SJCRH30 (cell line): ENCODE data around the gene IQGAP2. TPM values are rescaled to one million over a fixed set of nuclear protein-coding genes. Genes with fewer than 3 reads are reported as not detected.

Experiments
- DNase-seq, 2 experiments: peaks; one replicate each; pipeline ENCODE4 v3.0.0-alpha.2; 2015 to 2020
- H3K27ac ChIP-seq: fragments of 250-450 bp; sonication (Bioruptor Pico); 2 replicates; pipeline ENCODE4 v1.5.1; 2020; ENCODE audit warnings: mild to moderate bottlenecking, moderate library complexity
- H3K27me3 ChIP-seq: fragments of 250-450 bp; sonication (Bioruptor Pico); 2 replicates; pipeline ENCODE4 v1.5.1; 2020; ENCODE audit warnings: mild to moderate bottlenecking, moderate library complexity
- H3K36me3 ChIP-seq: fragments of 250-450 bp; sonication (Bioruptor Pico); 2 replicates; pipeline ENCODE4 v1.5.1; 2020; ENCODE audit warnings: mild to moderate bottlenecking, moderate library complexity
- H3K4me1 ChIP-seq: fragments of 250-450 bp; sonication (Bioruptor Pico); 2 replicates; pipeline ENCODE4 v1.5.1; 2020; ENCODE audit warnings: mild to moderate bottlenecking, moderate library complexity
- H3K4me3 ChIP-seq: fragments of 250-450 bp; sonication (Bioruptor Pico); 2 replicates; pipeline ENCODE4 v1.5.1; 2020; ENCODE audit warnings: mild to moderate bottlenecking, moderate library complexity
- H3K9me3 ChIP-seq: fragments of 250-450 bp; sonication (Bioruptor Pico); replicated peaks from 2 replicates; pipeline ENCODE4 v1.5.1; 2020; ENCODE audit warnings: mild to moderate bottlenecking, moderate library complexity
- total RNA-seq: library from RNA; depleted of rRNA; stranded (reverse); fragments of >200 nt; shearing (Covaris generic); gene quantifications from 2 replicates; pipeline ENCODE4 v1.2.3, GENCODE V29; 2014

The IQGAP2 gene
- total RNA-seq, 1 experiment from 2014 or later: 11.4 TPM

GRCh38 chr5:76715736-76716455 is 312.8 kb downstream of the IQGAP2 start, which contains the start of gene F2R:
TSS of gene F2R (plus strand) at chr5:76716126. CDS start at chr5:76716308, 182 bp downstream.
- Histone ChIP-seq H3K4me3 (peak within 1 kb of the TSS; percentile 94), H3K4me1 (peaks cover 9% of the 10 kb centered on the region), H3K9me3 (no peaks in the 10 kb centered on the region), H3K27ac (peak within 1 kb of the TSS; percentile 87), H3K36me3 (peaks cover 2% of the 10 kb centered on the region), H3K27me3 (no peaks in the 10 kb centered on the region)
- peak; percentile 83 to 86 for DNase-seq

- H3K4me1 ChIP-seq: peaks cover 4% of the 10 kb centered on the region; the same call in 1 of the 2 replicates
- DNase-seq: peak; percentile 57 to 63
- peak overlapping the region; percentile 87 for H3K27ac ChIP-seq
- no peaks in the 10 kb centered on the region for H3K9me3 ChIP-seq
- H3K36me3 ChIP-seq: peaks cover 4% of the 10 kb centered on the region
- no peaks in the 10 kb centered on the region for H3K27me3 ChIP-seq
- peak overlapping the region; percentile 94 for H3K4me3 ChIP-seq
Observed at GRCh38 chr5:76716456-76717157, 313.5 kb downstream of the IQGAP2 start.

- peaks cover 9% of the 10 kb centered on the region for H3K36me3 ChIP-seq
- no peaks in the 10 kb centered on the region for H3K9me3 ChIP-seq
- H3K27ac ChIP-seq: peak overlapping the region; percentile 87
- H3K4me3 ChIP-seq: peak overlapping the region; percentile 94
- H3K27me3 ChIP-seq: no peaks in the 10 kb centered on the region
- peaks cover 4% of the 10 kb centered on the region; the same call in 1 of the 2 replicates for H3K4me1 ChIP-seq
- peak in 1 of 2 experiments; percentile 16 for DNase-seq
Observed at GRCh38 chr5:76717222-76718083, 314.4 kb downstream of the IQGAP2 start.

- Histone ChIP-seq H3K27me3 (no peaks in the 10 kb centered on the region), H3K4me3 (no peak overlapping the region), H3K9me3 (no peaks in the 10 kb centered on the region), H3K36me3 (peaks cover 16% of the 10 kb centered on the region), H3K27ac (no peak overlapping the region), H3K4me1 (peaks cover 4% of the 10 kb centered on the region; the same call in 1 of the 2 replicates)
- no peak for DNase-seq
Observed at GRCh38 chr5:76718381-76718832, 315.3 kb downstream of the IQGAP2 start.

- peaks cover 20% of the 10 kb centered on the region for H3K36me3 ChIP-seq
- peaks cover 4% of the 10 kb centered on the region; the same call in 1 of the 2 replicates for H3K4me1 ChIP-seq
- no peak overlapping the region for H3K4me3 ChIP-seq
- no peaks in the 10 kb centered on the region for H3K27me3 ChIP-seq
- H3K9me3 ChIP-seq: no peaks in the 10 kb centered on the region
- DNase-seq: no peak
- no peak overlapping the region for H3K27ac ChIP-seq
Observed at GRCh38 chr5:76718880-76719279, 315.8 kb downstream of the IQGAP2 start.

GRCh38 chr5:76720988-76721569 is 318.0 kb downstream of the IQGAP2 start:
- no peak overlapping the region for H3K27ac ChIP-seq
- peaks cover 4% of the 10 kb centered on the region; the same call in 1 of the 2 replicates for H3K4me1 ChIP-seq
- no peaks in the 10 kb centered on the region for H3K27me3 ChIP-seq
- H3K9me3 ChIP-seq: no peaks in the 10 kb centered on the region
- peaks cover 28% of the 10 kb centered on the region for H3K36me3 ChIP-seq
- no peak overlapping the region for H3K4me3 ChIP-seq
- no peak for DNase-seq

GRCh38 chr5:76723266-76723665 is 320.2 kb downstream of the IQGAP2 start:
- Histone ChIP-seq H3K4me1 (no peaks in the 10 kb centered on the region), H3K36me3 (peaks cover 42% of the 10 kb centered on the region), H3K4me3 (no peak overlapping the region), H3K9me3 (peaks cover 4% of the 10 kb centered on the region; the same call in 1 of the 2 replicates), H3K27ac (no peak overlapping the region), H3K27me3 (no peaks in the 10 kb centered on the region)
- no peak for DNase-seq

GRCh38 chr5:76723906-76724305 is 320.8 kb downstream of the IQGAP2 start:
- Histone ChIP-seq H3K4me1 (no peaks in the 10 kb centered on the region), H3K4me3 (no peak overlapping the region), H3K9me3 (peaks cover 7% of the 10 kb centered on the region; the same call in 1 of the 2 replicates), H3K27me3 (no peaks in the 10 kb centered on the region), H3K36me3 (peaks cover 43% of the 10 kb centered on the region), H3K27ac (no peak overlapping the region)
- DNase-seq: no peak

GRCh38 chr5:76724871-76725270 is 321.8 kb downstream of the IQGAP2 start:
- Histone ChIP-seq H3K36me3 (peaks cover 53% of the 10 kb centered on the region), H3K27me3 (no peaks in the 10 kb centered on the region), H3K9me3 (peaks cover 17% of the 10 kb centered on the region), H3K4me3 (no peak overlapping the region), H3K27ac (no peak overlapping the region), H3K4me1 (no peaks in the 10 kb centered on the region)
- DNase-seq: no peak

GRCh38 chr5:76728965-76729364 is 325.9 kb downstream of the IQGAP2 start:
- Histone ChIP-seq H3K9me3 (peaks cover 23% of the 10 kb centered on the region), H3K4me3 (no peak overlapping the region), H3K27me3 (no peaks in the 10 kb centered on the region), H3K27ac (no peak overlapping the region), H3K4me1 (no peaks in the 10 kb centered on the region), H3K36me3 (peaks cover 68% of the 10 kb centered on the region)
- no peak for DNase-seq

- H3K4me1 ChIP-seq: no peaks in the 10 kb centered on the region
- no peaks in the 10 kb centered on the region for H3K27me3 ChIP-seq
- DNase-seq: no peak
- H3K36me3 ChIP-seq: peaks cover 70% of the 10 kb centered on the region
- H3K4me3 ChIP-seq: no peak overlapping the region
- no peak overlapping the region for H3K27ac ChIP-seq
- peaks cover 23% of the 10 kb centered on the region for H3K9me3 ChIP-seq
Observed at GRCh38 chr5:76729373-76730290, 326.5 kb downstream of the IQGAP2 start.

- Histone ChIP-seq H3K9me3 (peaks cover 23% of the 10 kb centered on the region), H3K27ac (no peak overlapping the region), H3K4me3 (no peak overlapping the region), H3K4me1 (peaks cover 7% of the 10 kb centered on the region), H3K36me3 (peaks cover 57% of the 10 kb centered on the region), H3K27me3 (no peaks in the 10 kb centered on the region)
- DNase-seq: no peak
Observed at GRCh38 chr5:76732405-76733048, 329.4 kb downstream of the IQGAP2 start.

GRCh38 chr5:76733049-76733417 is 329.9 kb downstream of the IQGAP2 start:
- Histone ChIP-seq H3K36me3 (peaks cover 56% of the 10 kb centered on the region), H3K4me1 (peaks cover 7% of the 10 kb centered on the region), H3K27ac (no peak overlapping the region), H3K4me3 (no peak overlapping the region), H3K27me3 (no peaks in the 10 kb centered on the region), H3K9me3 (peaks cover 22% of the 10 kb centered on the region)
- DNase-seq: no peak
